Spleen (tissue), 11 donors: ENCODE measurements around the gene CST3. TPM values are rescaled to one million over a fixed set of nuclear protein-coding genes. Genes with fewer than 3 reads are reported as not detected.

Experiments used
- DNase-seq: peaks from one replicate; pipeline ENCODE4 v3.0.0-alpha.2; 2020
- H3K27ac ChIP-seq, 8 donors: fragments of 200-600 bp; sonication (generic) in 7 of 8; 1 replicate in 4 of 8; 2 replicates in 4 of 8; pipeline versions ENCODE4 v1.5.0 to v1.8.0; 2016 to 2021; ENCODE audit warnings: inconsistent platforms in 4 of 8, mild to moderate bottlenecking in 4 of 8, moderate library complexity in 1 of 8
- H3K27me3 ChIP-seq, 7 donors: fragments of 200-600 bp; sonication (generic) in 6 of 7; replicated peaks in 1 of 7; 1 replicate in 4 of 7; 2 replicates in 3 of 7; pipeline versions ENCODE4 v1.5.0 to v1.8.0; 2016 to 2021; ENCODE audit warnings: inconsistent platforms in 3 of 7, mild to moderate bottlenecking in 1 of 7
- H3K36me3 ChIP-seq, 6 donors: fragments of 200-600 bp; sonication (generic) in 5 of 6; 1 replicate in 4 of 6; 2 replicates in 2 of 6; pipeline versions ENCODE4 v1.5.0 to v1.8.0; 2016 to 2021; ENCODE audit warnings: inconsistent platforms in 2 of 6
- H3K4me1 ChIP-seq, 6 donors: fragments of 200-600 bp; sonication (generic) in 5 of 6; 1 replicate in 3 of 6; 2 replicates in 3 of 6; pipeline versions ENCODE4 v1.5.0 to v1.8.0; 2016 to 2021; ENCODE audit warnings: inconsistent platforms in 3 of 6
- H3K4me3 ChIP-seq, 8 donors: fragments of 200-600 bp; sonication (generic) in 7 of 8; 1 replicate in 4 of 8; 2 replicates in 4 of 8; pipeline versions ENCODE4 v1.5.0 to v1.8.0; 2016 to 2021; ENCODE audit warnings: inconsistent platforms in 4 of 8, mild to moderate bottlenecking in 4 of 8, moderate library complexity in 2 of 8
- H3K9me3 ChIP-seq, 8 donors: fragments of 200-600 bp; sonication (generic) in 7 of 8; 1 replicate in 4 of 8; 2 replicates in 4 of 8; pipeline versions ENCODE4 v1.5.0 to v1.8.0; 2016 to 2021; ENCODE audit warnings: inconsistent platforms in 4 of 8
- POLR2A ChIP-seq, 3 donors: fragments of 450-650 bp; IDR thresholded peaks; one replicate each; pipeline ENCODE4 v1.5.1; 2017; ENCODE audit warnings: antibody characterized with exemption in 3 of 3, mild to moderate bottlenecking in 1 of 3
- POLR2AphosphoS5 ChIP-seq, 3 donors: sonication (generic); formaldehyde crosslinking; IDR thresholded peaks; one replicate each; pipeline ENCODE4 v1.5.1; 2017; ENCODE audit warnings: antibody characterized with exemption in 3 of 3
- WGBS, 5 donors: extraction: QIAGEN DNeasy Blood & Tissue Kit in 3 of 5; methylation state at CpG; one replicate each; pipeline versions ENCODE4 v1.1.5 to v1.1.7; 2013 to 2018; 5-methylcytosine and 5-hydroxymethylcytosine counted together
- intact Hi-C: fragments of 100-400 bp; cut with DNase I; formaldehyde crosslinking; loops from one replicate; pipeline ENCODE4 v1.15.0; 2023; ENCODE audit warnings: low total_unique reads
- polyA plus RNA-seq, 3 donors: library from polyadenylated mRNA; stranded (reverse); fragments of 200-250 nt; gene quantifications; one replicate each; pipeline ENCODE4 v1.2.1, GENCODE V29; 2013
- total RNA-seq, 7 donors: library from RNA; depleted of rRNA in 3 of 7; stranded (reverse); fragments of >200 nt in 3 of 7; fragmentation: NEBNext Ultra II Directional in 4 of 7; extraction: Animal tissue kit (Norgen Biotek cat#: 25700) in 4 of 7; gene quantifications; one replicate each; pipeline versions ENCODE4 v1.1.0 to v1.2.1, GENCODE V29; 2016 to 2021
- TF ChIP-seq, protein P1 (sequence below), 11 experiments: fragments of 200-600 bp in 7 of 11; fragments of 450-650 bp in 4 of 11; sonication (generic) in 4 of 11; IDR thresholded peaks in 8 of 11; conservative IDR thresholded peaks in 3 of 11; 1 replicate in 7 of 11; 2 replicates in 4 of 11; pipeline versions ENCODE4 v1.4.0 to v1.8.0; 2016 to 2021; ENCODE audit warnings: antibody characterized with exemption in 11 of 11, inconsistent platforms in 4 of 11, mild to moderate bottlenecking in 1 of 11
- donor health status: healthy with polysubstance abuse.
- donor health status: DM: no; HTN: no; CAD: no; lungs with moderate emphysema.
- donor health status: DM: no; HTN: no; CAD: no.
- donor health status: Bipolar disorder and iron deficiency.
- donor health status: healthy.
- donor health status: DM: no; HTN: no; CAD: no.
- donor health status: DM: yes; HTN: yes; CAD: no.

Gene CST3
- total and polyA plus RNA-seq, 10 donors = 199 to 1,082 (median 595) TPM

DNA sequence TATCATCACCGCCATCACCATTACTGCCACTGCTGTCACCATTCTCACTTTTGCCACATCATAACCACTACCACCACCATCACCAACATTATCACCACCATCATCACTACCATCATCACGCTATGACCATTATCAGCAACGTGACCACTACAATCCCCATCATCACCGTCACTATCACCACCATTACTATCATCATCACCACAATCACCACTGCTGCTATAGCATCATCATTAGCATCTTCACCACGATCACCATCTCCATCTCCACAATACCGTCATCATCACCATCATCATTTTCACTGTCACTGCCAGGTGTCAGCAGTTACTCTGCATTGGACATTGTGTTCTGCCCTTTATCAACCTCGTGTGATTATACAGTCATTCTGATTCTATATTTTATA, 32.1 kb upstream of the CST3 start:
- Histone ChIP-seq H3K27ac (no peak overlapping the region), H3K9me3 (no peaks in the 10 kb centered on the region), H3K27me3 (no peaks in the 10 kb centered on the region), H3K4me1 (no peaks in the 10 kb centered on the region), H3K36me3 (no peaks in the 10 kb centered on the region), H3K4me3 (no peak overlapping the region)
- TF ChIP-seq, protein P1, sequence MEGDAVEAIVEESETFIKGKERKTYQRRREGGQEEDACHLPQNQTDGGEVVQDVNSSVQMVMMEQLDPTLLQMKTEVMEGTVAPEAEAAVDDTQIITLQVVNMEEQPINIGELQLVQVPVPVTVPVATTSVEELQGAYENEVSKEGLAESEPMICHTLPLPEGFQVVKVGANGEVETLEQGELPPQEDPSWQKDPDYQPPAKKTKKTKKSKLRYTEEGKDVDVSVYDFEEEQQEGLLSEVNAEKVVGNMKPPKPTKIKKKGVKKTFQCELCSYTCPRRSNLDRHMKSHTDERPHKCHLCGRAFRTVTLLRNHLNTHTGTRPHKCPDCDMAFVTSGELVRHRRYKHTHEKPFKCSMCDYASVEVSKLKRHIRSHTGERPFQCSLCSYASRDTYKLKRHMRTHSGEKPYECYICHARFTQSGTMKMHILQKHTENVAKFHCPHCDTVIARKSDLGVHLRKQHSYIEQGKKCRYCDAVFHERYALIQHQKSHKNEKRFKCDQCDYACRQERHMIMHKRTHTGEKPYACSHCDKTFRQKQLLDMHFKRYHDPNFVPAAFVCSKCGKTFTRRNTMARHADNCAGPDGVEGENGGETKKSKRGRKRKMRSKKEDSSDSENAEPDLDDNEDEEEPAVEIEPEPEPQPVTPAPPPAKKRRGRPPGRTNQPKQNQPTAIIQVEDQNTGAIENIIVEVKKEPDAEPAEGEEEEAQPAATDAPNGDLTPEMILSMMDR (IDR thresholded peaks at IDR 0.05 in 8 of 11, conservative IDR thresholded peaks at IDR 0.05 in 3 of 11) = no peak
- no peak for TF ChIP-seq POLR2AphosphoS5 (IDR thresholded peaks at IDR 0.05)
- no peak for TF ChIP-seq POLR2A (IDR thresholded peaks at IDR 0.05)
- 86 to 91% (median 87%) methylated on average over 7 of the region's 7 CpGs for WGBS, 5 donors
- intact Hi-C loops = no loop called here
- DNase-seq = no peak

DNA sequence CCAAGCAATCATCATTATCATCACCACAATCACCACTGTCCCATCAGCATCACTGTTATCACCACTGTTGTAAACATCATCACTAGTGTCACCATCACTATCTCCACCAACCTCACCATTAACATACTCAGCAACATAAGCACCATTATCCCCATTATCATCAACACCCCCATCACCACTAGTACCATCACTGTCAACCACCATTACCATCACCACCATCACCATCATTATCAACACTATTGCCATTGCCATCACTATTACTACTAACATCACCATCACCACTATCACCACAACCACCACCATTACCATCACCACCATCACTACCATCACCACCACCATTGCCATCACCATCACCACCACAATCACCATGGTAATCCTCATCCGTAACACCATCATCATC, 31.6 kb upstream of the CST3 start:
- DNase-seq = no peak
- H3K27me3 ChIP-seq = no peaks in the 10 kb centered on the region
- whole genome bisulfite sequencing, 5 donors = 53 to 100% (median 98%) methylated on average over 1 of the region's 1 CpG
- no peaks in the 10 kb centered on the region for H3K9me3 ChIP-seq
- H3K36me3 ChIP-seq = no peaks in the 10 kb centered on the region
- no peak overlapping the region for H3K27ac ChIP-seq
- intact Hi-C loops = no loop called here
- no peak for TF ChIP-seq POLR2AphosphoS5 (IDR thresholded peaks at IDR 0.05)
- TF ChIP-seq, protein P1 (IDR thresholded peaks at IDR 0.05 in 8 of 11, conservative IDR thresholded peaks at IDR 0.05 in 3 of 11) = no peak
- TF ChIP-seq POLR2A (IDR thresholded peaks at IDR 0.05) = no peak
- no peak overlapping the region for H3K4me3 ChIP-seq
- H3K4me1 ChIP-seq = no peaks in the 10 kb centered on the region

DNA sequence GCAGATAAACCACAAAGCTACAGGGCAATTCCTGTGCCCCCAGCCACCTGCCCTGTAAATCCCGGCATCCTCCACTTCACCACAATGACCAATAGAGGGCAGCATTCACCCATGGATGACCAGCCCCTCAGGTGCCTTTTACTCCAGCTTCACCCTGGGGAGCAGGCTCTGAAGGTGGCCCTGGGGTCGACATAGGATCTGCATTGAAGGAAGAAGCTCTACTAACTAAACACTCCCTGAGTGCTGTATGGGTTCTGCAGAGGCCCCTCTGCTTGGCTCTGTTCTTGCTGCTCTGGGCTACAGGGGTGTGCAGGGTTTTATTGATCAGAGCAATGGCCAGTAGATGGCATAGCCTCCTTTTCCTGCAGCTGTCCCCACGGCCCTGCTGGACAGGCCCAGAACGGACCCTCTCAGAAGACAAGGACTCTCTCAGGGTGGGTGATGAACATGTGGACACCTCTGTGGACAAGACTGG, 30.8 kb upstream of the CST3 start:
- Histone ChIP-seq H3K9me3 (no peaks in the 10 kb centered on the region), H3K27ac (no peak overlapping the region), H3K4me1 (no peaks in the 10 kb centered on the region), H3K36me3 (no peaks in the 10 kb centered on the region), H3K4me3 (no peak overlapping the region), H3K27me3 (no peaks in the 10 kb centered on the region)
- peak; percentile 74 for DNase-seq
- WGBS, 5 donors = 3 to 10% (median 6%) methylated on average over 3 to 4 of the region's 4 CpGs
- intact Hi-C loops = no loop called here
- TF ChIP-seq, protein P1 (IDR thresholded peaks at IDR 0.05 in 8 of 11, conservative IDR thresholded peaks at IDR 0.05 in 3 of 11) = peak in 10 of 11 experiments; percentile 49 to 87 (median 81)
- no peak for TF ChIP-seq POLR2A (IDR thresholded peaks at IDR 0.05)

DNA sequence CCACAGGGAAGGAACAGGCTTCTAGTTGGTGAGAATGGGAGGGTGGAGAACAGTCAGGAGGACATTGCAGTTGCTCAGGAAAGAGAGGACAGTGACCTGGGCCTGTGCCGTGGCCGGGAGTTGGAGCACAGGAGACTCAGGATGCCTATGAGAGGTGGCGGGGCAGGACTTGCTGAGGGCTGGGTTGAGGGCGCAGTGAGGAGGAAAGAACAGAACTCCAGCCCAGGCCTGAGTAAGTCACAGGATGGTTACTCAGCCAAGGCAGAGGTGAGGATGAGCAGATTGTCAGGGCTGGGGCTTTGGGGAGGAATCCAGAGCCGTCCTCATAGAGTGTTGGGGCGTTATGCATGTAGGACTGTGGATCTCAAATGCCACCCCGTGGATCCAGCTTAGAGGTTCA, 29.9 kb upstream of the CST3 start:
- H3K4me1 ChIP-seq = no peaks in the 10 kb centered on the region
- no peak for DNase-seq
- 81 to 90% (median 85%) methylated on average over 7 of the region's 7 CpGs for WGBS, 5 donors
- no peak overlapping the region for H3K4me3 ChIP-seq
- TF ChIP-seq, protein P1 (IDR thresholded peaks at IDR 0.05 in 8 of 11, conservative IDR thresholded peaks at IDR 0.05 in 3 of 11) = no peak
- TF ChIP-seq POLR2AphosphoS5 (IDR thresholded peaks at IDR 0.05) (no peak), POLR2A (IDR thresholded peaks at IDR 0.05) (no peak)
- H3K27ac ChIP-seq = no peak overlapping the region
- no peaks in the 10 kb centered on the region for H3K9me3 ChIP-seq
- no peaks in the 10 kb centered on the region for H3K27me3 ChIP-seq
- no peaks in the 10 kb centered on the region for H3K36me3 ChIP-seq
- intact Hi-C loops = no loop called here
